ENCODE measurements around the gene CHST11.

CHST11 gene

DNA sequence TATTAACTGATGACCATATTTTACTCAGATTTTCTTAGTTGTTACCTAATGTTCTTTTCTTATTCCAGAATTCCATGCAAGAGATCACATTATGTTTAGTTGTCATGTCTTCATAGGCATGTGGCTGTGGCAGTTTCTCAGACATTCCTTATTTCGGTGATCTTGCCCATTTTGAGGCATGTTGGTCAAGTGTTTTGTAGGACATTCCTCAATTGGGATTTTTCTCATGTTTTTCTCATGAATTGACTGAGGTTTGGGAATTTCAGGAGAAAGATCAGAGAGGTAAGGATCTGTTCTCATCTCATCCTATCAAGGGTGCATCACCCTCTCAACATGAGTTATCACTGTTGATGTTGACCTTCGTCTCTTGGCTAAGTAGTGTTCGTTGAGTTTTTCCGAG lies 81.3 kb downstream of the CHST11 start:
- Mint-ChIP-seq H3K36me3 (ENCODE audit: low read depth) (no peaks in the 10 kb centered on the region), H3K27ac (no peak overlapping the region), H3K4me3 (no peak overlapping the region), H3K9me3 (peaks cover 5% of the 10 kb centered on the region), H3K27me3 (ENCODE audit: low read depth, poor library complexity) (peaks cover 3% of the 10 kb centered on the region), H3K4me1 (peaks cover 54% of the 10 kb centered on the region)
- no peak for DNase-seq
- TF ChIP-seq, protein P1, sequence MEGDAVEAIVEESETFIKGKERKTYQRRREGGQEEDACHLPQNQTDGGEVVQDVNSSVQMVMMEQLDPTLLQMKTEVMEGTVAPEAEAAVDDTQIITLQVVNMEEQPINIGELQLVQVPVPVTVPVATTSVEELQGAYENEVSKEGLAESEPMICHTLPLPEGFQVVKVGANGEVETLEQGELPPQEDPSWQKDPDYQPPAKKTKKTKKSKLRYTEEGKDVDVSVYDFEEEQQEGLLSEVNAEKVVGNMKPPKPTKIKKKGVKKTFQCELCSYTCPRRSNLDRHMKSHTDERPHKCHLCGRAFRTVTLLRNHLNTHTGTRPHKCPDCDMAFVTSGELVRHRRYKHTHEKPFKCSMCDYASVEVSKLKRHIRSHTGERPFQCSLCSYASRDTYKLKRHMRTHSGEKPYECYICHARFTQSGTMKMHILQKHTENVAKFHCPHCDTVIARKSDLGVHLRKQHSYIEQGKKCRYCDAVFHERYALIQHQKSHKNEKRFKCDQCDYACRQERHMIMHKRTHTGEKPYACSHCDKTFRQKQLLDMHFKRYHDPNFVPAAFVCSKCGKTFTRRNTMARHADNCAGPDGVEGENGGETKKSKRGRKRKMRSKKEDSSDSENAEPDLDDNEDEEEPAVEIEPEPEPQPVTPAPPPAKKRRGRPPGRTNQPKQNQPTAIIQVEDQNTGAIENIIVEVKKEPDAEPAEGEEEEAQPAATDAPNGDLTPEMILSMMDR (IDR thresholded peaks at IDR 0.05), result no peak

DNA sequence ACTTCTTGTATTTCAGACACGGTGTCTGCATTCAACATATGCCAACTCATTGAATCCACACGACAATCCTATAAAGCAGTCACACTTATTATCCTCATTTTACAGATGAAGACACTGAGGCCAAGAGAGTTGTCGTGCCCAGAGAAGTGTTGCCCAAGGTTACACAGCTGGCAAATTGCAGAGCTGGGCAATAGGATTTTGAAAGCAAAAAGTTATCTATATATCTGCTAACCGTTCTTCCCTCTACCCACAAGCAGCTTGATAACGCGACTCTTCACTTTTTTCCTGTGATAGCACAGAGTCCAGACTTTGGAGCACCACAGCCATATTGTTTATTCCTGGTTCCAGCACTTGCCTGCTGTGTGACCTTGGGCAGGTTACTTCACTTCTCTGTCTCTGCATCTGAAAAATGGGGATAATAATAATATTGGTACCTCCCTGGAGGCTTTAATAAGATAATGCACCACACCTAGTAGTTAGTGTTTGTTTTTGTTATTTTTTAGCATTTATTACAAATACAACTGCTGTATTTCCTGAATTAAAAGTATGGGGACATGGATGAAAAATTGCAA lies 82.2 kb downstream of the CHST11 start:
- Mint-ChIP-seq H3K27me3 (ENCODE audit: low read depth, poor library complexity) (peaks cover 3% of the 10 kb centered on the region), H3K27ac (no peak overlapping the region), H3K4me1 (peaks cover 55% of the 10 kb centered on the region), H3K9me3 (peaks cover 5% of the 10 kb centered on the region), H3K4me3 (no peak overlapping the region), H3K36me3 (ENCODE audit: low read depth) (no peaks in the 10 kb centered on the region)
- DNase-seq, result no peak
- TF ChIP-seq, protein P1 (IDR thresholded peaks at IDR 0.05), result no peak

DNA sequence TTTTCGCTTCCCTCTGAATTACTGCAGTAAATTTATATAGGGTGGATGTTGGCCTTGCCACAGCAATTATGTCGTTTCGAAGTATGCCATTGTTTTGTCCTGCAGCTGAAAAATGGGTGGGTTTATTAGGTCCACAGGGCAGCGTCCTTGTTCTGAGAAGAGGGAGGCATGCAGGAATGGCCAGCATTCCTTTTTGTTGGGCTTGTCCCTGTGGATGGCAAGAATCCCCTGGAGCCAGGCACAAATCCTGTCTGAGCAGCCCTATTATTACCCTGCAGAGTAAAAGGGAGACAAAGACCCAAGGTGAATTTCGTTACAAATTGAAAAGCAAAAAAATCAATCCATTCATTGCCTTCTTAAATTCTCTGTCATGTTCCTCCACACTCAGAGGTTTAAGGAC lies 88.1 kb downstream of the CHST11 start:
- Mint-ChIP-seq H3K9me3 (peaks cover 20% of the 10 kb centered on the region), H3K27me3 (ENCODE audit: low read depth, poor library complexity) (peaks cover 6% of the 10 kb centered on the region), H3K27ac (no peak overlapping the region), H3K36me3 (ENCODE audit: low read depth) (peaks cover 25% of the 10 kb centered on the region), H3K4me3 (no peak overlapping the region), H3K4me1 (peaks cover 50% of the 10 kb centered on the region)
- TF ChIP-seq, protein P1 (IDR thresholded peaks at IDR 0.05), result no peak
- DNase-seq, result no peak

DNA sequence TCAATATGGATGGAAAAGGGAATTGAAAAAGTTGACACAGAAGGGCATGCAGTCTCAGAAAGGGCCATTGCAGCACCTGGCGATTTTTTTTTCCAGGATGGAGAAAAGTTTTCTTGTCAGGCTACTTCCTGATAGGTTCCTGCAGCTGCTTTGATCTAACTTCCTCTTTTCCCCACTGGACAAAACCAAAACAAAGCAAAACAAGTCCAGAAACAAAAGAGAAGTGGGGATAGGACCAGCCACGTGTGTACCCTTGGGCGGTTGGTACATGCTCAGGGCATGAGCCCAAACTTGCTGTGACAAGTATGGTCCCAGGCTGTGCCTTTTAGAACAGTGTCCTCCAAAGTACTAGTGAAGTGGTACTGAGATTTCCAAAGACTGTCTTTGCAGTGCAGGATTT lies 89.8 kb downstream of the CHST11 start:
- TF ChIP-seq, protein P1 (IDR thresholded peaks at IDR 0.05), result no peak
- Mint-ChIP-seq H3K4me1 (peaks cover 51% of the 10 kb centered on the region), H3K27me3 (ENCODE audit: low read depth, poor library complexity) (peaks cover 6% of the 10 kb centered on the region), H3K9me3 (peaks cover 20% of the 10 kb centered on the region), H3K27ac (no peak overlapping the region), H3K4me3 (no peak overlapping the region), H3K36me3 (ENCODE audit: low read depth) (peaks cover 25% of the 10 kb centered on the region)
- no peak for DNase-seq

DNA sequence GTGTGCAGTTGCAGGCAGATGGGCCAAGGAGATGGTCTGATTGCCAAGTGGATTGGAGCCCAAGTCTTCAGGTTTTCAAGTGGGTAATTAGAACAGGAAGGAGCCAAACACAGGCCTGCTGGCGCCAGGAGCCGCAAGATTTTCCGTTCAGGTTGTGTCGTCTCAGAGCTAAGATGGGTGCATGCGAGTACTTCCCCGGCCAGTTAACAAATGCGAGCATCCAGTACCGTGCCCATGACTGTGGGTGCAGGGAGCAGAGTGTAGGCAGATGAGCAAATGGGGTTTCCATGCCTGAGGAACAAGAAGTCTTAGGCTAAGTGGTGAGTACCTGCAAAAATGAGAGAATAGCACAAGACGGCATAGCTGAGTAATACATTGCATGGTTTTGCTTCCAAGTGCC lies 90.5 kb downstream of the CHST11 start:
- Mint-ChIP-seq H3K36me3 (ENCODE audit: low read depth) (peaks cover 25% of the 10 kb centered on the region), H3K4me1 (peaks cover 56% of the 10 kb centered on the region)
- TF ChIP-seq, protein P1 (IDR thresholded peaks at IDR 0.05), result no peak

DNA sequence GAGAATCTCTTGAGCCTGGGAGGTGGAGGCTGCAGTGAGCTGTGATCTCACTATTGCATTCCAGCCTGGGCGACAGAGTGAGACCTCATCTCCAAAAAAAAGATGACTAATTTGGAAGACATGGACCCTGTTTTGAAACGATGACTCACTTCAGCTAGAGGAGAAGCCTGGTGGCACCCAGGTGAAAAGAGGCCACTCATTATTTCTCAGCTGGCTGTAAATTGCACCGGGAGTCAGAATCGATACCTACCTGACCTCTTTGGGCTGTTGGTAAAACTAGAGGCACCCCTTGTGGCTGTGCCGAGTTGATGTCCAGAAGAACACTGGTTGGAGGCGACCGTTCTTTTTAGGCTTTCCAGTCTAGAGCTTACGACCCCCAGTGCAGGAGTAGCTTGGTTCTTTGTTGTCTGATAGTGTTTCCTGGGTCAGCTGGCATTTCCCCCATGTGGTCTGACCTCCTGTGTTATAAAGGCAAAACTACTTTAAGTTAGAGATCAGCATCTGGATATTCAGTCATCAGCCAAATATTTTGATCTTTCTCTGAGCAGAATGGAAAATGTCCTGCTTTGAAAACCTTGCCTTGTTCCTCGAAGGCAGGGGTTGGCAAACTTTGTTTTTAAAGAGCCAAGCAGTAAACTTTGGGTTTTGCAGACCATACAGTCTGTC lies 93.2 kb downstream of the CHST11 start:
- DNase-seq, result no peak
- Mint-ChIP-seq H3K36me3 (ENCODE audit: low read depth) (peaks cover 44% of the 10 kb centered on the region), H3K27me3 (ENCODE audit: low read depth, poor library complexity) (peaks cover 8% of the 10 kb centered on the region), H3K9me3 (peaks cover 33% of the 10 kb centered on the region), H3K4me3 (no peak overlapping the region), H3K27ac (no peak overlapping the region), H3K4me1 (peaks cover 54% of the 10 kb centered on the region)
- TF ChIP-seq, protein P1 (IDR thresholded peaks at IDR 0.05), result no peak

More for the DNA sequence above, 90.5 kb downstream of the CHST11 start:
- H3K27me3 Mint-ChIP-seq (ENCODE audit: low read depth, poor library complexity), result peaks cover 7% of the 10 kb centered on the region
- no peak for DNase-seq
- H3K9me3 Mint-ChIP-seq, result peaks cover 20% of the 10 kb centered on the region
- no peak overlapping the region for H3K4me3 Mint-ChIP-seq
- H3K27ac Mint-ChIP-seq, result peak overlapping the region; percentile 33

Measured in nephron progenitor cell (in vitro differentiated cells).